GM21390 (cell line): Measurements from ENCODE around the gene HSP90AA1.

Experiments
- ATAC-seq: cut with Tn5 transposase; IDR thresholded peaks from one replicate; pipeline ENCODE4 v1.9.1; 2021; ENCODE audit not compliant: unreplicated experiment

HSP90AA1 gene

DNA sequence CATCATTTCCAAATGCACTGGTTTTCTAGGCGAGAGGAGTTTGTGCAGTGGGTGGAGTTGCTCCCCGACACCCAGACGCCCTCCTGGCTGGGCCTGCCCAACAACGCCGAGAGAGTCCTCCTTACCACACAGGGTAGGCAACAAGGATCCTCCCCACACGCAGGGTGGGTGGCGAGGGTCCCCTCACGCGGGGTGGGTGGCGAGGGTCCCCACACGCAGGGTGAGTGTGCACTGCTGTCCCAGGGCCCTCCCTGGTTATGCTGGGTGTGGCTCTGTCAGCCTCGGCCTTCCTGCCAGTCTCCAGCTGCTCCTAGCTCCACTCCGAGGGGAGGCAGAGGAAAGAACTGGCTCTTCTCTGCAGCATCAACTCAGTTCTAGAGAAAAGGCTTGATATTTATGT lies 42.3 kb downstream of the HSP90AA1 start:
- no peak for ATAC-seq

DNA sequence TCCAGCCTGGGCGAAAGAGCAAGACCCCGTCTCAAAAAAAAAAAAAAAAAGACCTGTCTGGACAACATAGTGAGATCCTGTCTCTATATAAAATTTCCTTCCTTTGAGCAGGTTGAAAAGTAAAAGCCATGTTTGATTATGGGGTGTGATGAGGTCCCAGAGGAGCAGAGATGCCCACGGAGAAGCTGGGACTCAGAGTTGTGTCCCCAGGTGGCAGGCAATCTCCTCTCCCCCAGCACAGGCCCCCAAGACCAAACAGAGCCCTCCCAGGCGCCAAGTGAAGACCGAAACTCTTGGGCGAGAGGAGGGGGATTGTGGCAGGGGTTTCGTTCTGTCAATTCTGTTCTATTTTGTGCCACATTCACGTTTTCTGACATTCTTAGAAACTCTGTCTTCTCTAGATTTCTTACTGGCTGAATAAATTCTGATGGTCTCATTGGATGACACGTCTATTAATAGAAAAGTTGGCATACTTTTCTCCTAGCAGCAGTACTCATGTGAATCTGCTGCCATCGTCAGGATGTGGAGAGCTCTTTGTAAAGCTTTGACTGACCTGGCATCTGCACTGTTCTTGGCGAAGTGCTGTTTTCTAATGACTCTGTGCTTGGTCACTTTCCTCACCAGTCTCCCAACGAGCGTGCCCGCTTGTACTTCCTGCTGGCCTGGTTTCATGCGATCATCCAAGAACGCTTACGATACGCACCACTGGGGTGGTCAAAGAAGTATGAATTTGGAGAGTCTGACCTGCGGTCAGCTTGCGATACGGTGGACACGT lies 43.4 kb downstream of the HSP90AA1 start:
- no peak for ATAC-seq

DNA sequence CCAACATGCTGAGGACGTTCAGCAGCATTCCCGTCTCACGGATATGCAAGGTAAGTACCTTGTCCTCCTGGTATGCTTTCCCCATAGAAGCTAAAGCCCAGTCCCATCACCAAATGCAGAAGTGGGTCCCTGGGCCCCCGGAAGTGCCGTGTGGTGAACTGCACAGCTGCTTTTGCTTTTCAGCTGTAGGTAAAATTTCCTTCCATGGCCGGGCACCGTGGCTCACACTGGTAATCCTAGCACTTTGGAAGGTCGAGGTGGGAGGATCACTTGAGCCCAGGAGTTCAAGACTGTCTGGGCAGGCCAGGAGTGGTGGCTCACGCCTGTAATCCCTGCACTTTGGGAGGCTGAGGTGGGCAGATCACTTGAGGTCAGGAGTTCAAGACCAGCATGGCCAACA lies 44.1 kb downstream of the HSP90AA1 start:
- ATAC-seq: no peak

DNA sequence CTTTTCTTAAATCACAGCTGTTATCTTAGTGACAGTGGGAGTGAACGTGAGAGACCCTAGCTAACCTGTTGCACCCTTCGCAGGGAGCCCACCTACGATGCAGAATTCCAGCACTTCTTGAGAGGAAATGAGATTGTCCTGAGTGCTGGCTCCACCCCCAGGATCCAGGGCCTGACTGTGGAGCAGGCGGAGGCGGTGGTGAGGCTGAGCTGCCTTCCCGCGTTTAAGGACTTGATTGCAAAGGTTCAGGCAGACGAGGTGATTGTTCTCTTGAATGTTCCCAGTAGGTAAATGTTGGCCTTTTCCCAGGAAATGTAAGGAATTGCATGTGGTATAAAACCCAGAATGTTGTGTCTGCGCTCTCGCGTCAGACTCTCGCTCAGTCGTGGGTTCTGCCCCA lies 46.7 kb downstream of the HSP90AA1 start:
- ATAC-seq: no peak

DNA sequence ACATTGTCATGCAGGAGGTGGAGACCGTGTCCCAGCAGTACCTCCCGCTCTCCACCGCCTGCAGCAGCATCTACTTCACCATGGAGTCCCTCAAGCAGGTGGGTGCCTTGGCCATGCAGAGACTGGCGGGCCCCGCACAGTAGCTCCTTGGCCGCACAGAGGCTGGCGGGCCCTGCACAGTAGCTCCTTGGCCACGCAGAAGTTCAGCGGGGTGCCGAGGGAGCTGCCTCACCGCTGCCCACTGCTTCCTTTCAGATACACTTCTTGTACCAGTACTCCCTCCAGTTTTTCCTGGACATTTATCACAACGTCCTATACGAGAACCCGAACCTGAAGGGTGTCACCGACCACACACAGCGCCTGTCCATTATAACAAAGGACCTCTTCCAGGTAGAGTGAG lies 47.7 kb downstream of the HSP90AA1 start:
- no peak for ATAC-seq

DNA sequence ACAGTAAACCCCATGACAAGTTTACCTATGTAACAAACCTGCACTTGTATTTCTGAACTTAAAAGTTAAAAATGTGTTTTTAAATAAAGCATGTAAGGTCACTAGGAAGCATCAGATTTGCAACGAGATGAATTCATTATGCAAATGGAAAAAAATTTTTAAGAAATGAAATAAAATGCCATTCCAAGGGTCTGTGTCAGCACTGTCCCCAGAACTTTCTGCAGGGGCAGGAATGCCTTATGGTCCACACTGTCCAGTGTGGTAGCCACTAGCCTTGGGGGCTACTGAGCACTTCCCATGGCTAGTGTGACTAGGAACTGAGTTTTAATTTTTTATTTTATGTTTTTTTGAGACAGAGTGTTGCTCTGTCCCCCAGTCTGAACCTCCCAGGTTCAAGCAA lies 49.2 kb downstream of the HSP90AA1 start:
- no peak for ATAC-seq

DNA sequence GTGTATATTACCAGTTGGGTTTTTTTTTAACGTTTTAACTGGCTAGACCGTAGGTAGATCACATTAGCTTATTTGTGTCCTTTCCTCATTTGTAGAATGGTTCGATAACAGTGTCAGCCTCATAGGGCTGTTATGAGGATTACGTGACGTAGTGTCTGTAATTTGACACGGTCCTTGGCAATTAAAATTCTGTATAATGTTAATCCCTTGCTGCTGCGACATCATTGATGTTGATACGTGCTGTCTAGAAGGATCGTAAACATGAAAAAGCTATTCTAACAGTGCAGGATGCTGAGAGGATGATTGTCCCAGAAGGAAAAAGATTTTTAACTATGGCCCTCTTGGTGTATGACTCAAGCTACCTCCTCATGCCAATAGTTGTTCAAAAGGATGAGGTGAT lies 50.9 kb downstream of the HSP90AA1 start:
- no peak for ATAC-seq

DNA sequence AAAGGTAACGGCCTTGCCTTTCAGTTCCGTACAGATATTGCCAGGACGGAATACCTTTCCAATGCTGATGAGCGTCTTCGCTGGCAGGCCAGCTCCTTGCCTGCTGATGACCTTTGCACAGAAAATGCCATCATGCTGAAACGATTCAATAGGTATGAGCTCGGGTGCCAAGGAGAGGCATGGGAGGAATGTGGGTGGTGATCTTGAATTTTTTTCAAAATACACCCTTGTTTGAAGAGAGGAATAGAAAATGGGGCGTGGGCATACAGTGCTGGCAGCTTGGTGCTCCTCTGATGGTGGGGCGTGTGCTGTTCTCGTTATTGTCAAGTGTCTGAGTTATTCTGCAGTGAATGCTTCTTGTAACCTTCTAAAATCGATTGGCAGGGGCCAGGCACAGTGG lies 52.5 kb downstream of the HSP90AA1 start:
- ATAC-seq: no peak

DNA sequence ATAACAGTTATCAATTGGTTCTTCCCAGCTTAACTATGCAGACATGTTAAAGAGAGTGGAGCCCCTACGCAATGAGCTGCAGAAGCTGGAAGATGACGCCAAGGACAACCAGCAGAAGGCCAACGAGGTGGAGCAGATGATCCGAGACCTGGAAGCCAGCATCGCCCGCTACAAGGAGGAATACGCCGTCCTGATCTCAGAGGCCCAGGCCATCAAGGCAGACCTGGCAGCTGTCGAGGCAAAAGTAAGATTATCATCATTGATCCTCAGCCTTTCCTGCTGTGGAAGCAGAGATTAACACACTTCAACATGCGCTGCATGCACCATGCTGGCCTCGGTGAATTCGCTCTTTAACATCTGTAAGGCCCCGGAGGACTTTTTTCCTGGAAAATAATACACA lies 53.6 kb downstream of the HSP90AA1 start:
- no peak for ATAC-seq
